Cerebellar cortex (tissue), 1 donor: ENCODE measurements around the gene EPGN.

Source experiments
- DNase-seq: peaks from one replicate; pipeline ENCODE4 v3.0.0-alpha.2; 2015; ENCODE audit warnings: low spot score

The EPGN gene

DNA sequence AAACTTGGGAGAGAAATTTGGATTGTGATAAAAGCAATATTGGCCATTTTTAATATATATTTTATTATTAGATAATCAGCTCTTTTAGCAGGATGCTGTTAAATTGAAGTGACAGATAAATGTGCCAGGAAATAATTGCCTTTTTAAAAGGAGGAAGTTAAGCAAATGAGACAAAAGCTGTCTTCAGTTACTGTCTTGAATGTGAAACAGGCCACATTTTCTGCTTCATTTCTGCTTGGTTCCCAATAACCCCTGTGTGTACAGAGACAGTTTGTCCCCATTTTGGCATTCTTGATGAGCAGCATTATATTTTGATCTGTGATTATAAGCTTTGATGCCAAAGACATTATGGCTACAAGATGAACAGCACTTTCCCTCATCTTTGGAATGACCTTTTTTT is 953 bp downstream of the EPGN start:
- DNase-seq: no peak

DNA sequence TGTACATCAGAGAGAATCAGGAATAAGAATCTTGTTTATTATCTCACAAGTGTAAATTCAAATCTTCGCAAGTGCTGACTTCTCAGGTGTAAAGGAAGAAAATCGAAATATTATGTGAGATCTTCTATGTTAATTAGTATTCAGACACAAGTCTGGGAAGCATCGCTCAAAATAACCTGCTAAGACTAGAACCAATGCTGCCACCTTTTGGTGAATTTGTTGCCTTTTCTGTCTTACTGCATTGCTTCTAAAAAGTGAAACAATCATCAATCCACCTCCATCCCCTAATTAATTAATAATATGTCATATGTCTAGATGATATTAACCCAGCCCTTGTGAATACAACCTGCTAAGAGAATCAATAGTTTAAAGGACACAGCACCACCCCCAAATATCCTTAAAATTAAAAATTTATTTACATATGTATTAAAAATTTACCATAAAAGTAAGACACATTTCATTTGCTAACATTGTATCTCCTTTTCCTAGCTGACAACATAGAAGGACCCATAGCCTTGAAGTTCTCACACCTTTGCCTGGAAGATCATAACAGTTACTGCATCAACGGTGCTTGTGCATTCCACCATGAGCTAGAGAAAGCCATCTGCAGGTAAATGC is 3.5 kb downstream of the EPGN start:
- DNase-seq: peak; percentile 60

DNA sequence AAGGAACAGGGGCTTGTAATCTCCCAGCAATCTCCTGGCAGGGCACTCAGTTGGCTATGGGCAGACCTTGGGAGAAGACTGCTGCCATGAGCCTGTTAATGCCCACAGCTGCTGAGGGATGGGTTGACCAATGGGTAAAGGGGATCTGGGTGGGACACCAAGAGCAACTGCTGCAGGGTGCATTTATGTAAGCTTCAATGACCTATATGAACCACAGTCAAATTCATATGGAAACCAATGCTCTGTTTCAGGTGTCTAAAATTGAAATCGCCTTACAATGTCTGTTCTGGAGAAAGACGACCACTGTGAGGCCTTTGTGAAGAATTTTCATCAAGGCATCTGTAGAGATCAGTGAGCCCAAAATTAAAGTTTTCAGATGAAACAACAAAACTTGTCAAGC is 6.1 kb downstream of the EPGN start:
- no peak for DNase-seq

DNA sequence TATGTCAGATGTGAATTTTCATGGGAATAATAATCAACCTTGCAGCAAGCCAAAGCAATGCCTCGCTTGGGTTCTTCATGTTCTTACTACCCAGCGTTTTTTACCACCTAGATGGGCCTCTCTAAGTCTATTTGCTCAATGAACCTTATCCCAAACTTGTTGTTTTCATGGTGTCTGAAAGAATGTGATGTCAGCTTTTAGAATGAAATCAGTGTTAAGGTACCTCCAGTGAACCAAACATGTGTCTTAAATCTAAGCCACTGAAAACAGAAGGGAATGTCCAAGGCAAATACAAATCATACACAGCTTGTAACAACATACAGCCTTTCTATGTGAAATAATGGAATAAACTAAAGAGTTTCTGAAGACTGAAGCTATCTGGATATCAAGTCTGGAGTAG is 6.7 kb downstream of the EPGN start:
- no peak for DNase-seq

DNA sequence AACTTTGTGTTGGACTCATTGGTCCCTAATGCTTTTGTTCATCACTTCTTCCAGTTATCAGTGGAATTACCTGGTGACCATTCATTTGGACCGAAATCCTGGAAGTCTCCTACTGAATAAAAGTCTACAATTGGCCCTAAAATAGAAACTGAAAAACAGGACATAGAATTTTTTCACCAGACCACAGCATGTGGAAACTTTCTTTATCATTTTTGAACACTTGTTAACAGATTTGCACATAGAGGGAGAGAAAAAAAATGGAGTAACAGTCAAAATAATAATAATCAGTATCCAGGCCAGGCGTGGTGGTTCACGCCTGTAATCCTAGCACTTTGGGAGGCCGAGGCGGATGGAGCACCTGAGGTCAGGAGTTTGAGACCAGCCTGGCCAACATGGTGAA is 7.1 kb downstream of the EPGN start:
- DNase-seq: no peak

DNA sequence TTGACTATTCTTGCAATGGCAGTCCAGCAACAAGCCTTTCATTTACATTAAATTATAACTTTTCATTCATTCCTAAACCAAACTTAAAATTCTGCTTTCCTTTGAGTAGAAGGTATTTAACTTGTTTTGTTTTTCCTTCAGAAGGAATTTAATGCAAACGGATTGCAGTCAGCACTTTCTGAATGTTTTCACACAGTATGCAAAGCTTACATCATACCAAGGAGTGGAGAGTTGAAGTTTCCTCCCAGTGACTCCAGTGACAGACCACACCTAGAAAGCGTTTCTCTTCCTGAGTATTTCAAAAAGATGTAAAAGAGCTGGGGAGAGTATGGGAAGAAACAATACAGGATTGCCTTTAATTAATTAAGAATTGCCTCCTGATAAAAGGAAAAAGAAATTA is 8.1 kb downstream of the EPGN start:
- no peak for DNase-seq

DNA sequence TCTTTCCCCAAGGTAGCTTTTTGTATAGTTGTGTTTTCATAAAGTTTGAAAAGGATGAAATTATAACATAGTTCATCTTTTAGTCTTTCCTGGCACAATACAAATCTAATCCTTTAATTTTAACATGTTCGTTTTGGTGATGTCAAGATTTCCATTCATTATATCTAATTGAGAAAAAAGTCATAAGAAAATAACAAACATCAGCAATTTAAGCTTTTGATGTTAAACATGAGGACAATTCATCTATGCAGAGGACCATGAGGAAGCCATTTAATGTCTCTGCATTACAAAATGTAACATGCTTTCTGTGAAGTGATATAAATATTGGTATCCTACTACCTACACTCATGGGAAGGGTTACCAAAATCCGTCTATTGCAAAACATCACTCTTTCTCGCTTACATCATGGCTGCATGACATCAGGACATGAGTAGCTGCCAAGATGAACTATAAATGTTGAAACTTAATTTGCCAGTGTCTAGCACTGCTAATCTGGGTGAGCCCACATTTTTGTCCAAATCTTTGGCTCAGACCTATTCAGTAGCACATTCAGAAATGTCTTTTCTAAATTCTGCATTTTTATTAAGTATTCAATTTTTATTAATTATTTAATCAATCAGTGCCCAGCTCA is 9.5 kb downstream of the EPGN start:
- no peak for DNase-seq

DNA sequence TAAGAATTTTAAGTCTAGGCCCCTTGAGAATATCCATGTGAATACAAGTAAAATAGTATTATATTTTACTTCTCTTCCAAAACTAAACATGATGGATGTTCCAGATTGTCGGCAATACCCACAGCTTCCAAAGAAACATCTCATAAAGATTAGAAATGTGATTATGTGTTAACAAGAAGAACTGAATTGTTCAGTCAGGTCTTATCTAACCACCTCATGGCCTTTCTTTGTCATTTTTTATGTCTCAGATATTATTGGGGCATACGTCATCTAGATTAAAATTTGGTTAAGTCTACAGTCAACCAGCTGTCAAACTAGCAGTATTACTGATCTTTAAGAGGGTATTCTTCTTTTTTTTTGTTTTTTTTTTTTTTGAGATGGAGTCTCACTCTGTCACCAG is 10.0 kb downstream of the EPGN start:
- DNase-seq: no peak

DNA sequence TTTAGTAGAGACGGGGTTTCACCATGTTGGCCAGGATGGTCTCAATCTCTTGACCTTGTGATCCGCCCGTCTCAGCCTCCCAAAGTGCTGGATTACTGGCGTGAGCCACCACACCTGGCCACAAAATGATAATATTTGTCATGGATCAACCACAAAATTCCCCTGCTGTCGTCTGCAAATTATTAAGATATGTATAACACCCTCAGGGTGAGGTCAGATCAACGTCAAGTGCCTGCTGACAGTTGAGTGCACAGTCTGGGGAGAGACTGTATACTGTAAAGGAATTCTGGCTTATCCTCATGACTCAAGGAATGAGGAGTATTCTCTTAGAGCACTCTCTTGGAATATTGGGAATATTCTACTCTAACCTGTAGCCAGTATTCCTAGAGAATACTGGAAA is 11.2 kb downstream of the EPGN start:
- no peak for DNase-seq

DNA sequence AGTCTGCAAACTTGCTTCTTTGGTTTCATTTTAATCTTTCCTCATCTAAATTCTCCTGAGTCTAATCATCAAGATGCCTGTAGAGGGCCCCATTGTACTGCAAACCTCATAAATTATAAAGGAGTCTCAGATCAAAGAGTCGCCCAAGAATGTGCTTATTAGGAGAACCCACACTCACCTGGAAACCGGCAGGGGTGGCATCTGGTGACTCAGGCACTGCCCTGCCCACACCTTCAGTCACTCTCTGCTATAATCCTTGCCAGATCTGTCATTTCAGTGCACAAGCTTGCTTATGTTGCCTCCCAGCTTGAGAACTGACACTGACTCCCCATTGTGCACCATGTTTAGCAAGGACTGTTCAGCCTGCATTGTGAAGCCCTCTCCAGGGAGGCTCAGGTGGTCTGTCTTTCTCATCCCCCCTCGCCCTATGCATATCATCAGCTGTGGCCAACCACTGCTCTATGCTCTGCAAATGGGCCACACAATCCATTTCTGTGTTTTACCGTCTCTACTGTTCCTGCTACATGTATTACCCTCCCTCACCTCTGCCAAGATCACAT is 12.4 kb downstream of the EPGN start:
- DNase-seq: peak; percentile 17

DNA sequence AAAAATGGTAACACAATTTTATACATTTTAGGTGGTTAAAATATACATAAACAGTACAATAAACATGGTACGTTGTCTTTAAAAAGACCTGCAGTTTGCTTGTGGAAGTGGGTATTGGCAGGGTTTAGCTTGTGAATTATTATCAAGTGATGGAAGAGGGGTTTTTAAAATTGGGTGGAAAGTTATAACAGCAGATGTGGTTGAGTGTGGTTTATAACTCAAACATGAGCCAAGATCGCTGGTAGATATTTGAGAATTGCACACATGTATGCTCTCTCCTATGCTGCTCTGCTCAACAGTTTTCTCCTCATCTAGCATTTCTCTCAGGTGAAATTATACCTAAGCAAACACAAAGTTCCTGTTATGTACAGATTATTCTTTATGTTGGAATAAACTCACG is 14.0 kb downstream of the EPGN start:
- no peak for DNase-seq

DNA sequence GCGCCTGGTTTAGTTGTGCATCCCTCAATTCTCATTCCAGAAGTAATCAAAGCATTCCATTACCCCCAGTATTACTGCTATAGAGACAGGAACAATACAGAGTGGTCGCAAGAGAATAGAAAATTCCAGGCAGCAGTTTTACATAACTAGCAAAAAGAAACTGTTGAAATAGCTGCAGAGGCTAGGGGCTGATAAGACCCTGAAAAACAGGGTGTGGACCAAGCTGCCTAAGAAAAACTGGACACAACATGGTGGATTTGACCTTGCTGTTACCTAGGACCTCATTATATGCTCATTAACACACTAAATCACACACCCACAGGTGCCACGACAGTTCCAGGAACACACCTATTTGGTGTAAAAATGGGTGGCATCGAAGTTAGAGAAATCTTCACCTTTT is 15.4 kb downstream of the EPGN start:
- DNase-seq: no peak

DNA sequence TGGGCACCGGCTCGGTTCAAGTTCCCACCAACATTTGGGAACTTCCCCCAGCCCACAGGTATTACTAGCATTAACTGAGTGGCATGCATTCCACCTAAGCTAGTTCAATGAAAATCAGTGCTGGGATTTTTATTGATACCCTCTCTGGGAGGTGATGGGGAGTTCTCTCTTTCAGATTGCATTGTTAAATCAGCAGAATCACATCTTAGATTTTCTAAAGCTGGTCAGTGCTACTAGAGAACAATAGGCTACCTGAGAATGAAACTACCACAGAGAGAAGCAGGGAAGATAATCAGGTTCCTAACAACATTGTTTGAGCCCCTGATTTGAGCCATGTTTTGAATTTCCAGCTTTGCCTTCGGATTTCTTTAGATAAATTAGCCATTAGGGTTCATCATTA is 16.0 kb downstream of the EPGN start:
- no peak for DNase-seq

DNA sequence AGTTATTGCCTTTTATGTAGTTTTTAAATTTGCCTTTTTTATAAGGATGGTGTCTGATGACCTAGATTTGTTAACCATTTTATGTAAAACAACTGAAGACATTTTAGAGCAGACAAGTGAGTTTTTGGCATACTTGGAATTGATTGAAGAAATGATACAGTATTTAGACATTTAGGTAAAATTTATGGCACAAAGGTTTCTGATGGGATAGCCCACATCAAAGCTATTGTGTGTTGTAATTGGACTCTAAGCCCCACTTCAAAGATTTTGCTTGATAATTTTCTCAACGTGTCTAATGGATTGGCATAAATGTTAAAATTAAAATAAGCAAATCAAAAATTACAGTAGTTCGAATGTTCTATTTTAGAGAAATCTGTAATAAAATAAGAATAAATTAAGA is 17.6 kb downstream of the EPGN start:
- DNase-seq: no peak

DNA sequence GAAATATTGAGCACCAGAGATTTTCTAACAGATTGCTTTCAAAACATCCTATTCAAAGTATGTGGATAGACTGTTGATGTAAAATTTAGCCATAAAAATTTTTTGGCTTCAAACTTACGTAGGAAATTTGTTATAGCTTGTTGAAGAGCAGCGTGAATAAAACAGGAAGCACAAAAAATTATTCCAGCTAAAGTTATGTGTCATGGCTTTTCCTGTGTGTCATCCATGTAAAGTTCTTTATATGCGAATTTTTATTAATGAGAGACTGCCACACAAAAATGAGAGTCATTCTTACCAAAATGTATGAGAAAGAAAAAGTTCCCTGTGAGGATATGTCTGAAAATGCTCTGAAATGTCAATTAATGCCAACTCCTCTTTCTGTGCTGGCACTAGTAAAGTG is 19.5 kb downstream of the EPGN start:
- DNase-seq: no peak

DNA sequence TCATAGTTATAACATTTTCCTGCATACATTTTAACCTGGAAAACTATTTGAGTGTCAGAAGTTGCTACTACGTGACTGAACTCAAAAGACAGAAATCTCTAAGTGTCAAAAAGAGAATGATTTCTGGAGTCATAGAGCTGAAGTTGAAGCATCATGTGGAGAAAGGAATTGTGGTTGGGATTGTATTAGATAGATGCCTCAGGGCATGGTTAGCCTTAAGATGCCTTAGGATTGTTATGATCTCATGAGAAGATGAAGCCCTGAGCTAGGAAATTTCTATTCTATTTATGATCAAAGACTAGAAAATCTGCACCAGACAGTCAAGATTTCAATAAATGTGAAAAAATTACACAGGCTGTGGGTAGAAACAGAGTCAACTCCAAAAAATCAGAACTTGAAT is 20.2 kb downstream of the EPGN start:
- no peak for DNase-seq

DNA sequence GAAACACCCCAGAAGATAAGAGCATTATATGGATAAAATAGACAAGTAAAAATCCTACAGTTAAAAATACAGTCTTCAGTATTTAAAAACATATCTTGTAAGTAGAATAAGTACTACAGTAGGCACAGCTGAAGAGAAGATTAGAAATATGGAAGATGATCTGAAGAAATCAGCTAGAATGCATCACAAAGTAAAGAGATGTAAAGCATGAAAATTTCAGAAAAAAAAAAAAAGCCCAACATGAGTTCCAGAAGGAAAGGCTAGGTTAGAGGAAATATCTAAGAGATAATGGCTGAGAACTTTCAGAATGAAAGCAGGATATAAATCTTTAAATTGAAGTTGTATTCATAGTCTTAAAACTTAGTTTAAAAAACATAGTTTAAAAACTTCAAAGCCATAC is 21.0 kb downstream of the EPGN start:
- no peak for DNase-seq

DNA sequence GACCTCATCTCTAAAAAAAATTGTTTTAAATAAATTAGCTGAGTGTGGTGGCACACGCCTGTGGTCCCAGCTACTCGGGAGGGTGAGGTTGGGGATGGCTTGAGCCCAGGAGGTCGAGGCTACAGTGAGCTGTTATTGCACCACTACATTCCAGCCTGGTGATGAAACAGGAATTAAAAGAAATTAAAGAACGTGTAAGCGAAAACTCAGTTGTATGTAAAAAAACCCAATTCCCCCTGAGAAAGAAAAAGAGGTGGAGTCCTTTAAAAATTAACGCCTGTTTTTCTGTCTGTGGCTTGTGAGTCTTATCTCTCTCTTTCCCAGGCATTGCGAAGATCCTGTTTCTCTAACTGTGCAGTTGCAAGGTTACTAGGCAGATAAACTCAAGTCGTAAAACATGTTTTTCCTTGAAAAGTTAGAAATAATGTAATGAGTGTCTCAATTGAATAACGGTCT is 22.1 kb downstream of the EPGN start:
- no peak for DNase-seq

DNA sequence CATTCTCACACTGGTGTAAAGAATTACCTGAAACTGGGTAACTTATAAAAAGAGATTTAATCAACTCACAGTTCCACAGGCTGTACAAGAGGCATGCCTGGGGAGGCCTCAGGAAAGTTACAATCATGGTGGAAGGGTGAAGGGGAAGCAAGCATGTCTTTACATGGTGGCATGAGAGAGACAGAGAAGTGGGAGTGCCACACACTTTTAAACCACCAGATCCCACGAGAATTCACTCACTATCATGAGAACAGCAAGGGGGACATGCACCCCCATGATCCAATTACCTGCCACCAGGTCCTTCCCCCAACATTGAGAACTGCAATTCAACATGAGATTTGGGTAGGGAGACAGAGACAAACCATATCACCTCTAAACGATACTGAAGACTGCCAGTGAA is 23.0 kb downstream of the EPGN start:
- DNase-seq: no peak

DNA sequence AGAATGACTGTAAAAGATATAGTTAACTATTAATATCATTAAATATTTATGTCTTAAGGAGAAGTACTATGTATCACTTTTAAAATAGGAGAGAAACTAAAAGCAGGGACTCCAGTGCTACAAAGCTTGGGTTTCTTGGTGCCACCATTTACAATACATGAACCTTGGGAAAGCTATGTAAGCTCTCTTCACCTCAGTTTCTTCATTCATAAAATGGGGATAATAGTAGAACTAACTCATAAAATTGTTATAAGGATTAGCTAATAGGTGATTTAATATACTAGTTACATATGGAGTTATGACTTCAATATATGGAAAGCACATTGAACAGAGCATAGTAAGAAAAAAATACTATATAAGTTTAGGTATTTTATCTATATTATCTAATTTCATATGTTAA is 23.7 kb downstream of the EPGN start:
- no peak for DNase-seq

DNA sequence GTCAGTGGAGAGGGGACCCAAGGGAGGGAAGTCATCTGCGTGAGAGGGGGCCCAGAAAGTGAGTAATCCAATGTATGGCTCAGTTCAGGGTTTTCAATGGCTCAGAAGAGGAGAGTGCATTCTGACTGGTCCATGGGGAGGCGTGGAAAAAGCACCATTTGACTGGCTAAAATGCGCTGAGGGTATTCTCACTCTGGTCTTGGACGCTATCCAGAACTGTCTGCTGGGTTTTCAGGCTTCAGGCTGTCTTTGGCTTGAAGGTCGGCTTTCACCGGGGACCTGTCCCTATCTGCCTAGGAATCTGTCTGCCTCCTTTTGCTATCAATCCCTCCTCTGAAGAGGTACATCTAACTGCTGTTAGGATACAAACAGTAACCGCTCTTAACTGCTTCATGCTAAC is 26.4 kb downstream of the EPGN start:
- no peak for DNase-seq

DNA sequence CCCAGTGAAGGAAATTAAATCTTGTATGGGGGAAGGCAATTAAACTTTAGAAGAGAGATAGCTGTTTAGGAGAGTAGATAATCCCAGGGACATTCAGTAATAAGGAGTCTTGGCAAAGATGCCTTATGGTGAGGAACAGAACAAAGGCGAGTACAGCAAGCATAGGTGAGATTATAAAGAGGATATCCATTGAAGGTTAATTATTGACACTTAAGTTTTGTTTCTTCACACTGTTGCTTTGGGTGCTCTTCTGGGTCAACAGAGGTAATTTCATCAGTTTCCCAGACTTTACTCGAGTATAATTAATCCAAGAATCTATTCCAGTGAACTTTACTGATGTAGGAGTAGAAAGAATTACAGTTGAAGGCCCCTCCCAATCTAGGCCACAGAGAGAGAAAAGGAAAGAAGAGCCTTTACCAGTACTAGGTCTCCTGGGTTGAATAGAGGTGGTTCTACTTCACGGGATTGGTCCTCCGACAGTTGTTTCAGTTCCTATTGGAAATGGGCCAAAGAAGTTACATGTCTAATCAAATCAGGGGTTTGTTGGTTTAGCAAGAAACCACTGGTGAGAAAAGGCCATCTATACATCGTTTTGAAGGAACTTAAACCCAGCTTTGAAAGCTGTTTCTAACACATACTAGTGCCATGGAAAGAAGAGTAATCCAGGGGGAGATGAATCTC is 27.2 kb downstream of the EPGN start:
- DNase-seq: no peak

DNA sequence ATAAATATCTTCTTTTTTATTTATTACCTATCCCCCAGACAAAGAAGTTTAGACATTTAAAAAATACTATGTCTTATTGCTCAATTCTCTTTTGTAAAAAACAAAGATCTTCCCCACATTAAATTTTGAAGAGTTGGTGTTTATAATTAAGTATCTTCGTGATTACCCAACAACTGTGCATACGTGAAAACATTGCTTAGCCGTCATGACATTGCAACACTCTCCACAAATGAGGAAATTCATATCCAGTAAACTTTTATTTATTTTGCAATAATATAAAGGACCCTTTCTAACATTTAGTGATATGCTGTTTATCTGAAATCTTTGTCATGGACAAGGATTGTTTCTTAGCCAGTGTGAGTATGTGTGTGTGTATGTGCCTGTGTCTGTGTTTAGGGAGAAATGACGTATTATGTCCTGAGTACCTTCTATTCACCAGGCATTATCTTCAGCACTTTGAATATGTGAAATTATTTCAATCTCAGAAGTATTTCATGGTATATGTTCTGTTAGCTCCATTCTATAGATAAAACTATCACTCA is 30.6 kb downstream of the EPGN start:
- DNase-seq: no peak
